GM21619 (cell line): ENCODE measurements around the gene FBLIM1.

ENCODE experiments used
- ATAC-seq: cut with Tn5 transposase; IDR thresholded peaks from one replicate; pipeline ENCODE4 v1.9.1; 2021; ENCODE audit not compliant: unreplicated experiment

The FBLIM1 gene

GRCh38 chr1:15730936-15731335, 27.7 kb upstream of the FBLIM1 start:
- no peak for ATAC-seq

- ATAC-seq = no peak
Measured at GRCh38 chr1:15731735-15732685, 26.6 kb upstream of the FBLIM1 start.

GRCh38 chr1:15732686-15733081, 25.9 kb upstream of the FBLIM1 start:
- no peak for ATAC-seq

GRCh38 chr1:15733218-15733725, 25.3 kb upstream of the FBLIM1 start:
- ATAC-seq = no peak

GRCh38 chr1:15733726-15734226, 24.8 kb upstream of the FBLIM1 start:
- no peak for ATAC-seq

GRCh38 chr1:15734296-15734695, 24.3 kb upstream of the FBLIM1 start:
- no peak for ATAC-seq

GRCh38 chr1:15734901-15735300, 23.7 kb upstream of the FBLIM1 start:
- ATAC-seq = no peak

- ATAC-seq = no peak
Measured at GRCh38 chr1:15735304-15736037, 23.1 kb upstream of the FBLIM1 start.

- no peak for ATAC-seq
Measured at GRCh38 chr1:15736038-15736891, 22.3 kb upstream of the FBLIM1 start, which contains the start of gene SLC25A34. Gene SLC25A34 (plus strand): TSS chr1:15736258. CDS start chr1:15736486, 228 bp downstream.

- ATAC-seq = no peak
Measured at GRCh38 chr1:15736892-15737261, 21.7 kb upstream of the FBLIM1 start.

- ATAC-seq = no peak
Measured at GRCh38 chr1:15737324-15738319, 21.0 kb upstream of the FBLIM1 start.

- no peak for ATAC-seq
Measured at GRCh38 chr1:15738416-15739113, 20.0 kb upstream of the FBLIM1 start.

- no peak for ATAC-seq
Measured at GRCh38 chr1:15739259-15739658, 19.3 kb upstream of the FBLIM1 start.

GRCh38 chr1:15739745-15740144, 18.9 kb upstream of the FBLIM1 start:
- no peak for ATAC-seq

- no peak for ATAC-seq
Measured at GRCh38 chr1:15740924-15741850, 17.4 kb upstream of the FBLIM1 start.

GRCh38 chr1:15742339-15742801, 16.2 kb upstream of the FBLIM1 start, which contains the start of gene TMEM82:
Gene TMEM82 (plus strand): TSS chr1:15742499. CDS start chr1:15742560, 61 bp downstream.
- ATAC-seq = no peak

- no peak for ATAC-seq
Measured at GRCh38 chr1:15744122-15744679, 14.4 kb upstream of the FBLIM1 start.
